Breast epithelium (tissue), 4 donors: ENCODE results near the gene GTPBP6. TPM values are rescaled to one million over a fixed set of nuclear protein-coding genes. Genes with fewer than 3 reads are reported as not detected.
A peak's percentile ranks its signal among the peaks of the same experiment; 100 is the strongest.
"Not testable (repeated sequence)": the region's sequence is repeated elsewhere in the genome, so short reads cannot be mapped to it uniquely, and the experiment has no call there.

Source experiments
- DNase-seq, 2 donors: peaks; one replicate each; pipeline ENCODE4 v3.0.0-alpha.2; 2019; ENCODE audit warnings: low spot score in 2 of 2
- H3K27ac ChIP-seq, 2 donors: fragments of 200-600 bp; sonication (generic) in 1 of 2; one replicate each; pipeline ENCODE4 v1.5.1; 2016 to 2019; ENCODE audit warnings: mild to moderate bottlenecking in 1 of 2
- H3K27me3 ChIP-seq, 2 donors: fragments of 200-600 bp; sonication (generic) in 1 of 2; one replicate each; pipeline versions ENCODE4 v1.5.1 to v1.6.0; 2017 to 2019; ENCODE audit warnings: control low read depth in 1 of 2, mild to moderate bottlenecking in 1 of 2
- H3K36me3 ChIP-seq: fragments of 200-600 bp; one replicate; pipeline ENCODE4 v1.5.1; 2019
- H3K4me1 ChIP-seq, 2 donors: fragments of 200-600 bp; sonication (generic); one replicate each; pipeline ENCODE4 v1.5.1; 2016 to 2019; ENCODE audit warnings: control low read depth in 1 of 2
- H3K4me3 ChIP-seq, 3 donors: fragments of 200-600 bp; sonication (generic); 1 replicate in 2 of 3; 2 replicates in 1 of 3; pipeline ENCODE4 v1.5.1; 2016 to 2019; ENCODE audit warnings: mild to moderate bottlenecking in 3 of 3, moderate library complexity in 2 of 3
- H3K9me3 ChIP-seq, 2 donors: fragments of 200-600 bp; sonication (generic) in 1 of 2; one replicate each; pipeline ENCODE4 v1.5.1; 2016 to 2019; ENCODE audit warnings: control low read depth in 1 of 2
- POLR2A ChIP-seq: fragments of 450-650 bp; IDR thresholded peaks from one replicate; pipeline ENCODE4 v1.6.1; 2016; ENCODE audit warnings: antibody characterized with exemption, mild to moderate bottlenecking, moderate library complexity
- POLR2AphosphoS5 ChIP-seq, 3 donors: sonication (generic); formaldehyde crosslinking; IDR thresholded peaks; one replicate each; pipeline ENCODE4 v1.6.1; 2017; ENCODE audit warnings: antibody characterized with exemption in 3 of 3
- intact Hi-C: fragments of 100-400 bp; cut with DNase I; formaldehyde crosslinking; loops from one replicate; pipeline ENCODE4 v1.15.1; 2023; ENCODE audit warnings: low total_unique reads
- total RNA-seq, 3 donors: library from RNA; depleted of rRNA; stranded (reverse); fragments of >200 nt; gene quantifications; one replicate each; pipeline ENCODE4 v1.1.0, GENCODE V29; 2016
- TF ChIP-seq, protein P1 (sequence below), 3 donors: fragments of 450-650 bp; IDR thresholded peaks; one replicate each; pipeline ENCODE4 v1.5.1; 2016 to 2017; ENCODE audit warnings: antibody characterized with exemption in 3 of 3, mild to moderate bottlenecking in 3 of 3, moderate library complexity in 3 of 3

GTPBP6 gene
- total RNA-seq, 3 donors from 2014 or later = 25.5 to 45.9 (median 27.2) TPM

DNA sequence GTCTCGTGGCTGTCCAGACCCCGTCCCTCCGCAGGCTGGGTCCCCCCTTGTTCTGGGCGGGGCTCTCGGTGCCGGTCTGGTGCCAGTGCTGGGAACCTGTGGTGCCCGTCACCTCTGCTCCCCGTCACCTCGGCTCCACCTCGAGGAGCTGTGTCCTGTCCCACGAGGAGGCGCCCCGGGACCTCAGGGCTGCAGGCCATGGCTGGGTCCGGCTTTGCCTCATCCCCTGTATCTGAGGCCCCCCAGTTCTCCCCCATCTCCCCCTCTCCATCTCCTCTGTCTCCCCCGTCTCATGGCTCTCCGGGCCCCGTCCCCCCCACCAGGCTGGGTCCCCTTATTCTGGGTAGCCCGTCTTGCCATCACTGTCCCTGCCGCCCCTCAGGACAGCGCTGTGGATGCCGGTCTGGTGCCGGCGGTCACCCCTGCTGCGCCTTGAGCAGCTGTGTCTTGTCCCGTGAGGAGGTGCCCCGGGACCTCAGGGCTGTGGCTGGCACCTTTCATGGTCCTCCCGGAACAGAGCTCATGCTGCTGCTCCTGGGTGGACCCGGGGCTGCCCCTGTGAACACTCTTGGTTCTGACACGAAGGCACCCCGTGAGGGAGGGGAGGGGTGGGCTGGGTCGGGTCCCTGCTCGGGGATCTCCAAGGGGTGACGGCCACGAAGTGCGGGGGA lies 13.4 kb upstream of the GTPBP6 start:
- DNase-seq = no peak
- Histone ChIP-seq H3K27ac (no peak overlapping the region), H3K4me3 (peak overlapping the region in 1 of 3 donors; percentile 54), H3K9me3 (no peaks in the 10 kb centered on the region), H3K36me3 (no peaks in the 10 kb centered on the region), H3K27me3 (peaks cover 7 to 15% of the 10 kb centered on the region in 2 donors), H3K4me1 (no peaks in the 10 kb centered on the region)
- intact Hi-C loops = no loop called here
- no peak for TF ChIP-seq POLR2AphosphoS5 (IDR thresholded peaks at IDR 0.05)
- TF ChIP-seq, protein P1, sequence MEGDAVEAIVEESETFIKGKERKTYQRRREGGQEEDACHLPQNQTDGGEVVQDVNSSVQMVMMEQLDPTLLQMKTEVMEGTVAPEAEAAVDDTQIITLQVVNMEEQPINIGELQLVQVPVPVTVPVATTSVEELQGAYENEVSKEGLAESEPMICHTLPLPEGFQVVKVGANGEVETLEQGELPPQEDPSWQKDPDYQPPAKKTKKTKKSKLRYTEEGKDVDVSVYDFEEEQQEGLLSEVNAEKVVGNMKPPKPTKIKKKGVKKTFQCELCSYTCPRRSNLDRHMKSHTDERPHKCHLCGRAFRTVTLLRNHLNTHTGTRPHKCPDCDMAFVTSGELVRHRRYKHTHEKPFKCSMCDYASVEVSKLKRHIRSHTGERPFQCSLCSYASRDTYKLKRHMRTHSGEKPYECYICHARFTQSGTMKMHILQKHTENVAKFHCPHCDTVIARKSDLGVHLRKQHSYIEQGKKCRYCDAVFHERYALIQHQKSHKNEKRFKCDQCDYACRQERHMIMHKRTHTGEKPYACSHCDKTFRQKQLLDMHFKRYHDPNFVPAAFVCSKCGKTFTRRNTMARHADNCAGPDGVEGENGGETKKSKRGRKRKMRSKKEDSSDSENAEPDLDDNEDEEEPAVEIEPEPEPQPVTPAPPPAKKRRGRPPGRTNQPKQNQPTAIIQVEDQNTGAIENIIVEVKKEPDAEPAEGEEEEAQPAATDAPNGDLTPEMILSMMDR (IDR thresholded peaks at IDR 0.05) = no peak
- TF ChIP-seq POLR2A = no peak

DNA sequence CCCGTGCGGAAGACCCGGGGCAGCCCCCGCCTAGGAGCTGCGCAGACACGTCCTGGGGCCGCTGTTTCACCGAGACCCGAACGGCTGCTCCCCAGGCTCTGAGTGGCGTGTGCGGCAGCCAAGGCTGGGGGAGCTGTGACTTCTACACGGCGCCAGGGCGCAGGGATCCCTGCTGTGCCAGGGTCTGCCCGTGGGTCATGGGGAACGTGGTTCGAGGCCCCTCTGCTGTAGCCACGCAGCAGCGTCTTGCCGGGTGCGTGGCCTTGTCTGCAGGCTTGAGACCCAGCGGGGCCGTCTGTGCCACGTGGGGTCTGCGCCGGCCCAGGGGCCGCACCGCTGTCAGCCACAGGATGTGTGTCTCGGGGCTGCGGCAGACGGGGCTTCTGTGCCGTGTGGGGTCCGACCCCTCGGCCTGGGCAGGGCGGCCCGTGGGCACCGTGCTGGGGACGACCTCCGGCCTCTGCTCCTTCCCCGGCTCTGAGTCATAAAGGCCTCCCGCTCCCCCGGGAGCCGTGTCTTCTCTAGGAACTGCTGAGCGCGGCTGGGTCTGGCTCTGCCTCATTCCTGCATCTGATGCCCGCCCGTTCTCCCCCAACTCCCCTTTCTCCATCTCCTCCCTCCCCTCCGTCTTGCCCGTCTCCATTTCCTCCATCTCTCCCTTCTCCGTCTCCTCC lies 12.7 kb upstream of the GTPBP6 start:
- intact Hi-C loops = no loop called here
- H3K9me3 ChIP-seq = no peaks in the 10 kb centered on the region
- no peaks in the 10 kb centered on the region for H3K36me3 ChIP-seq
- no peaks in the 10 kb centered on the region for H3K4me1 ChIP-seq
- H3K27me3 ChIP-seq = peaks cover 7 to 15% of the 10 kb centered on the region in 2 donors
- TF ChIP-seq POLR2A (no peak), POLR2AphosphoS5 (IDR thresholded peaks at IDR 0.05) (no peak)
- TF ChIP-seq, protein P1 (IDR thresholded peaks at IDR 0.05) = no peak
- DNase-seq = no peak
- H3K4me3 ChIP-seq = peak overlapping the region in 2 of 3 donors; percentile 16 to 54
- no peak overlapping the region for H3K27ac ChIP-seq

DNA sequence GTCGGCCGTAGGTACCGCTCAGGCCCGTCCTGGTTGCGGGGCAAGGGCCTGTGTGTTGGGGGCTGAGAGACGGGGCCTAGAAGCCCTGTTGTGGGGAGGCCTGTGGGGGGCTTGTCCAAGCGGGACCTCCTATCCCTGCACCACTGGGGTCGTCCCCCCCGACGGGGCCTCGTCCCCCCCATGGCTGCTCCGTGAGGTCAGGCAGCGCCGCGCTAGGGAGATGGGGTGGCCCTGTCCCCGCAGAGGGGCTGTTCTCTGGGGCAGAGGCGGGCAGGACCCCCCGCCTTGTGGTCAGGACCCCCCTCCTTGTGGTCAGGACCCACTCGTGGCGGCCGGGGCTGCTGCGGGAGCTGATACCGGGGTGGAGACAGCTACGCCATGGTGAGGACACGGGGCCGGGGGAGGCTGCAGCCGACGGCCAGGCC lies 12.1 kb upstream of the GTPBP6 start:
- Histone ChIP-seq H3K4me3 (peak overlapping the region in 1 of 3 donors; percentile 54), H3K9me3 (no peaks in the 10 kb centered on the region), H3K4me1 (no peaks in the 10 kb centered on the region), H3K27me3 (peaks cover 7 to 15% of the 10 kb centered on the region in 2 donors), H3K36me3 (no peaks in the 10 kb centered on the region), H3K27ac (no peak overlapping the region)
- peak in 1 of 2 donors; percentile 39 for DNase-seq
- intact Hi-C loops = no loop called here
- TF ChIP-seq, protein P1 (IDR thresholded peaks at IDR 0.05) = no peak
- no peak for TF ChIP-seq POLR2A
- no peak for TF ChIP-seq POLR2AphosphoS5 (IDR thresholded peaks at IDR 0.05)

DNA sequence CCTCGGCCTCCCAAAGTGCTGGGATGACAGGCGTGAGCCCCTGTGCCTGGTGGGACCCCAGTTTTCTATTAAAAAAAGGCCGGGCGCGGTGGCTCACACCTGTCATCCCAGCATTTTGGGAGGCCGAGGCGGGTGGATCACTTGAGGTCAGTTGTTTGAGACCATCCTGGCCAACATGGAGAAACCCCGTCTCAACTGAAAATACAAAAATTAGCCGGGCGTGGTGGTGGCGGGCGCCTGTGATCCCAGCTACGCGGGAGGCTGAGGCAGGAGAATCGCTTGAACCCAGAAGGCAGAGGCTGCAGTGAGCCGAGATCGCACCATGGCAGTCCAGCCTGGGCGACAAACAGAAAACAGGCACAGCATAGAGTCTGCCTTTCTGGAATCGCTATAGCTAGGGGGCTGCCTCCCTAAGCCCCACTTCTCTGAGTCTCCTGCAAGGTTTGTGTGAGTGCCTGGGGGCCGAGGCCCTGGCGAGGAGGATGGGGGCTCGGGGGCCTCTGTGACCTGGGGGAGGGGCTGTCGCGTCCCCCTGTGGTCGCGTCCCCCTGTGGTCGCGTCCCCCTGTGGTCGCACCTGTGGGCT lies 11.6 kb upstream of the GTPBP6 start:
- H3K4me3 ChIP-seq, H3K4me1 ChIP-seq, DNase-seq, H3K36me3 ChIP-seq, intact Hi-C loops, H3K9me3 ChIP-seq, H3K27ac ChIP-seq: not testable (repeated sequence)
- peaks cover 7 to 15% of the 10 kb centered on the region in 2 donors for H3K27me3 ChIP-seq

DNA sequence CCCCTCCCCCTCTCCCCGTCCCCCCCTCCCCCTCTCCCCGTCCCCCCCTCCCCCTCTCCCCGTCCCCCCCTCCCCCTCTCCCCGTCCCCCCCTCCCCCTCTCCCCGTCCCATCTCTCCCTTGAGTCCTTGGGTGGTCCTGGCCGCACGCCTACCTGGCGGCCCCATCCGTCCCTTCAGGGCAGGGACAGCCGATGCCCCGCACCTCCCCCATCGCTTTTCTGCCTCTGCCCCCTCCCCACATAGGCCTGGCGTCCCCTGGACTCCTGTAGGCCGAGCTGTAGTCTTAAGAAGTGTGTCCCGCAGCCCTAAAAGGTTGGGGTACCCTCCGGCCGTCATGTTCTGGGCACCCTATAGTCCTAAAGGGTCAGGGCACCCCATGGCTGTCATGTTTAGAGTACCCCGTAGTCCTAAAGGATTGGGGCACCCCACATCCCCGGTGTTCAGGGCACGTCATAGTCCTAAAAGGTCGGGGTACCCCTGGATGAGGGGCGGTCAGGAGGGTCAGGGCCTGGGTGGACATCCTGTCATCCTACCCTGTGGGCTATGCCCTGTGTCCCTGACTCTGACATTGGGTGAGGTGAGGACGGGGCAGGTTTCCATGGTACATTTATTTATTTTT lies 10.8 kb upstream of the GTPBP6 start:
- DNase-seq = peak in 1 of 2 donors; percentile 49
- H3K27ac ChIP-seq = no peak overlapping the region
- no peaks in the 10 kb centered on the region for H3K4me1 ChIP-seq
- no peak overlapping the region for H3K4me3 ChIP-seq
- H3K9me3 ChIP-seq = no peaks in the 10 kb centered on the region
- H3K27me3 ChIP-seq = peaks cover 7 to 15% of the 10 kb centered on the region in 2 donors
- no peaks in the 10 kb centered on the region for H3K36me3 ChIP-seq
- TF ChIP-seq POLR2A (no peak), POLR2AphosphoS5 (IDR thresholded peaks at IDR 0.05) (no peak)
- TF ChIP-seq, protein P1 (IDR thresholded peaks at IDR 0.05) = no peak
- intact Hi-C loops = no loop called here
